HG02885 (cell line): ENCODE data around the gene VPS16.
"Not testable (repeated sequence)": the region's sequence is repeated elsewhere in the genome, so short reads cannot be mapped to it uniquely, and the experiment has no call there.

Source experiments
- ATAC-seq: cut with Tn5 transposase; IDR thresholded peaks from one replicate; pipeline ENCODE4 v1.9.1; 2021; ENCODE audit warnings: mild to moderate bottlenecking; ENCODE audit not compliant: unreplicated experiment, poor library complexity

VPS16 gene

GRCh38 chr20:2829376-2829775, 11.2 kb upstream of the VPS16 start:
- no peak for ATAC-seq

GRCh38 chr20:2831206-2831605, 9.3 kb upstream of the VPS16 start:
- not testable (repeated sequence) for ATAC-seq

- no peak for ATAC-seq
Measured at GRCh38 chr20:2833761-2834160, 6.8 kb upstream of the VPS16 start.

- no peak for ATAC-seq
Measured at GRCh38 chr20:2834401-2835110, 6.0 kb upstream of the VPS16 start.

- no peak for ATAC-seq
Measured at GRCh38 chr20:2835331-2835796, 5.2 kb upstream of the VPS16 start.

GRCh38 chr20:2836035-2836434, 4.5 kb upstream of the VPS16 start:
- ATAC-seq = no peak

GRCh38 chr20:2837221-2837960, 3.2 kb upstream of the VPS16 start:
- no peak for ATAC-seq

- no peak for ATAC-seq
Measured at GRCh38 chr20:2838170-2838797, 2.3 kb upstream of the VPS16 start.

- no peak for ATAC-seq
Measured at GRCh38 chr20:2838847-2839671, 1.5 kb upstream of the VPS16 start.

GRCh38 chr20:2839732-2840137, 810 bp upstream of the VPS16 start:
- ATAC-seq = no peak

GRCh38 chr20:2840967-2841531, 504 bp downstream of the VPS16 start:
- ATAC-seq = peak; percentile 27

- no peak for ATAC-seq
Measured at GRCh38 chr20:2845607-2846006, 5.1 kb downstream of the VPS16 start.

- no peak for ATAC-seq
Measured at GRCh38 chr20:2846698-2847097, 6.2 kb downstream of the VPS16 start.

- no peak for ATAC-seq
Measured at GRCh38 chr20:2847802-2848201, 7.3 kb downstream of the VPS16 start.

GRCh38 chr20:2849529-2849928, 9.0 kb downstream of the VPS16 start:
- ATAC-seq = no peak

GRCh38 chr20:2851086-2851485, 10.5 kb downstream of the VPS16 start:
- ATAC-seq = no peak

GRCh38 chr20:2858591-2858990, 18.0 kb downstream of the VPS16 start:
- no peak for ATAC-seq

GRCh38 chr20:2859330-2860121, 19.0 kb downstream of the VPS16 start:
- no peak for ATAC-seq

GRCh38 chr20:2864626-2865025, 24.1 kb downstream of the VPS16 start:
- ATAC-seq = no peak
